Body of pancreas (tissue), 4 donors: ENCODE results near the gene KCND1.

Experiments used
- POLR2A ChIP-seq, 3 donors: fragments of 450-650 bp; IDR thresholded peaks; one replicate each; pipeline ENCODE4 v1.6.1; 2016; ENCODE audit warnings: antibody characterized with exemption in 3 of 3, mild to moderate bottlenecking in 2 of 3
- TF ChIP-seq, protein P1 (sequence below), 7 experiments: fragments of 450-650 bp in 4 of 7; fragments of 200-600 bp in 3 of 7; sonication (generic) in 3 of 7; IDR thresholded peaks; one replicate each; pipeline ENCODE4 v1.5.1; 2016 to 2019; ENCODE audit warnings: antibody characterized with exemption in 7 of 7

DNA sequence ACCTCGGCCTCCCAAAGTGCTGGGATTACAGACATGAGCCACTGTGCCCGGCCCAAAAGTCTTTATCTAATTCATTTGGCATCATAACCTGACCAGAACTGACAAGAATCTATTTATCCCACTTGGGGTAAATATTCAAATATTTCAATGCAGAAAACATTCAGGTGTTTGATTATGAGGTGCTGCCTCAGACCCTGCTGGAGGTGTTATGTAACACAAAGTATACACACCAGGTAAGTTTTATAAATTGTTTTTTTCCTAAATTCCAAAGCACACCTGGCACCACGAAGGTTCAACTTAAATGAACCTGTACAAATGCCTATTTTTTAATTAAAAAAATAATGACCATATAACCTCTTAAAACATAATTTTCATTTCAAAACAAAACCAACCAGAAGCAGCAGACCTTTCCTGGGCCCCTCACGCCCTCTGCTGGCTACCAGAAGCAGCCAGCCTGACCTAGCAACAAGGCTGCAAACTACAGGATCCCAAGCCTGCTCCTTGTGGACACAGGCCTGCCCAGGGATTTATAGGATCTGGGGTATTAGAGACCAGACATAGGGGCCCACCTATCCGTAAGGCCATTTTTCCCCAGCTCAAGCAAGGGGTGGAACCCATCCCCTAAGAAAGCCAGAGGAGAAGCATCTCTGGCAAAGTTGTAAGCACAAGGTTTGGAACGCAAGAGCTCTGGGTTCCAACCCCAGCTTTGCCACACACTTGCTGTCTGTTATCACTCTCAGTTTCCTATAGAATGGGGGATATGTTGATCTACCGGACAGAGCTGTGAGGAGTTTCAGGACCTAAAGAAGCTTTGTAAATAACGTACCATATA lies 25.9 kb downstream of the KCND1 start:
- TF ChIP-seq, protein P1, sequence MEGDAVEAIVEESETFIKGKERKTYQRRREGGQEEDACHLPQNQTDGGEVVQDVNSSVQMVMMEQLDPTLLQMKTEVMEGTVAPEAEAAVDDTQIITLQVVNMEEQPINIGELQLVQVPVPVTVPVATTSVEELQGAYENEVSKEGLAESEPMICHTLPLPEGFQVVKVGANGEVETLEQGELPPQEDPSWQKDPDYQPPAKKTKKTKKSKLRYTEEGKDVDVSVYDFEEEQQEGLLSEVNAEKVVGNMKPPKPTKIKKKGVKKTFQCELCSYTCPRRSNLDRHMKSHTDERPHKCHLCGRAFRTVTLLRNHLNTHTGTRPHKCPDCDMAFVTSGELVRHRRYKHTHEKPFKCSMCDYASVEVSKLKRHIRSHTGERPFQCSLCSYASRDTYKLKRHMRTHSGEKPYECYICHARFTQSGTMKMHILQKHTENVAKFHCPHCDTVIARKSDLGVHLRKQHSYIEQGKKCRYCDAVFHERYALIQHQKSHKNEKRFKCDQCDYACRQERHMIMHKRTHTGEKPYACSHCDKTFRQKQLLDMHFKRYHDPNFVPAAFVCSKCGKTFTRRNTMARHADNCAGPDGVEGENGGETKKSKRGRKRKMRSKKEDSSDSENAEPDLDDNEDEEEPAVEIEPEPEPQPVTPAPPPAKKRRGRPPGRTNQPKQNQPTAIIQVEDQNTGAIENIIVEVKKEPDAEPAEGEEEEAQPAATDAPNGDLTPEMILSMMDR (IDR thresholded peaks at IDR 0.05): peak; percentile 44 to 67 (median 60)
- TF ChIP-seq POLR2A (IDR thresholded peaks at IDR 0.05): no peak
